ENCODE results near the gene ZBTB5.

DNA sequence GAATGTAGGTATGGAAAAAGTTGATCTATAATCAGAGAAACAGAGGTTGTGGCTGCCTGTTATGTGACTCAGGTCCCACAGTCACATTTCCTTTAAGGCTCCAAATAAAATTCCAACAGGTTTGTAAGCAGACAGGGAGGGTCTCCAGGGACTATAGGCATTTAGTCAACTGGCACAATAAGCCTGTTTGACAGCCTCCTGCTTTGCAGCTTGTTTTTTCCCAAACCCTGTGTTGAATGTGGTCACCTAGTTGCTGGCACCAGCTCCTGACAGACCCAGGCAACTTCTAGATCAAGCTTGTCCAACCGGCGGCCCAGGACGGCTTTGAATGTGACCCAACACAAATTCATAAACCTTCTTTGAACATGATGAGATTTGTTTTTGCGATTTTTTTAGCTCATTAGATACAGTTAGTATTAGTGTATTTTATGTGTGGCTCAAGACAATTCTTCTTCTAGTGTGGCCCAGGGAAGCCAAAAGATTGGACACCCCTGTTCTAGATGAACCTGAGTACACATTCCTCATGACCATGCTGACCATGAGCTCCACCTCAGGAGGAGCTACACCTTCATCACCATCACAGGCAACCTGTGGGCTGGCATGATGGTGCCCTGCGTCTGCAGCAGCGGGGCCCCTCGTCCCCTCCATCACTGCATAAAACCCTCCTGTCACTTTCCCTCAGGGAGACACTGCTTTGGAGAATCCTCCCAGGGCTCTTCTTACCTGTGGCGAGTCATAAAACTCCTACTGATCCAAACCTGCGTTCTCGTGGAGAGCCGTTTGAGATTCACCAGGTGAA lies 58.4 kb downstream of the ZBTB5 start:
- TF ChIP-seq, protein P1, sequence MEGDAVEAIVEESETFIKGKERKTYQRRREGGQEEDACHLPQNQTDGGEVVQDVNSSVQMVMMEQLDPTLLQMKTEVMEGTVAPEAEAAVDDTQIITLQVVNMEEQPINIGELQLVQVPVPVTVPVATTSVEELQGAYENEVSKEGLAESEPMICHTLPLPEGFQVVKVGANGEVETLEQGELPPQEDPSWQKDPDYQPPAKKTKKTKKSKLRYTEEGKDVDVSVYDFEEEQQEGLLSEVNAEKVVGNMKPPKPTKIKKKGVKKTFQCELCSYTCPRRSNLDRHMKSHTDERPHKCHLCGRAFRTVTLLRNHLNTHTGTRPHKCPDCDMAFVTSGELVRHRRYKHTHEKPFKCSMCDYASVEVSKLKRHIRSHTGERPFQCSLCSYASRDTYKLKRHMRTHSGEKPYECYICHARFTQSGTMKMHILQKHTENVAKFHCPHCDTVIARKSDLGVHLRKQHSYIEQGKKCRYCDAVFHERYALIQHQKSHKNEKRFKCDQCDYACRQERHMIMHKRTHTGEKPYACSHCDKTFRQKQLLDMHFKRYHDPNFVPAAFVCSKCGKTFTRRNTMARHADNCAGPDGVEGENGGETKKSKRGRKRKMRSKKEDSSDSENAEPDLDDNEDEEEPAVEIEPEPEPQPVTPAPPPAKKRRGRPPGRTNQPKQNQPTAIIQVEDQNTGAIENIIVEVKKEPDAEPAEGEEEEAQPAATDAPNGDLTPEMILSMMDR (IDR thresholded peaks at IDR 0.05): no peak
- TF ChIP-seq CHD4 (IDR thresholded peaks at IDR 0.05; ENCODE audit: borderline replicate concordance) (no peak), POLR2A (IDR thresholded peaks at IDR 0.05; ENCODE audit: low read length) (no peak), ZNF302 (CRISPR knock-in tag; IDR thresholded peaks at IDR 0.05) (no peak)
- TF ChIP-seq, protein P2, sequence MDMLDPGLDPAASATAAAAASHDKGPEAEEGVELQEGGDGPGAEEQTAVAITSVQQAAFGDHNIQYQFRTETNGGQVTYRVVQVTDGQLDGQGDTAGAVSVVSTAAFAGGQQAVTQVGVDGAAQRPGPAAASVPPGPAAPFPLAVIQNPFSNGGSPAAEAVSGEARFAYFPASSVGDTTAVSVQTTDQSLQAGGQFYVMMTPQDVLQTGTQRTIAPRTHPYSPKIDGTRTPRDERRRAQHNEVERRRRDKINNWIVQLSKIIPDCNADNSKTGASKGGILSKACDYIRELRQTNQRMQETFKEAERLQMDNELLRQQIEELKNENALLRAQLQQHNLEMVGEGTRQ (IDR thresholded peaks at IDR 0.05): no peak

Data from A549 (cell line).